ENCODE results near the gene CRB1. TPM values are rescaled to one million over a fixed set of nuclear protein-coding genes. Genes with fewer than 3 reads are reported as not detected.

CRB1 gene
- polyA plus RNA-seq, 1 donor (not counting 4 experiments of a cell fraction or from before 2014, with no cell fraction given): 0.04 TPM

GRCh38 chr1:197314682-197315081 lies 46.6 kb downstream of the CRB1 start:
- Histone ChIP-seq H3K36me3 (ENCODE audit: control insufficient read depth in 2 of 2, extremely low read depth in 1 of 2, insufficient read depth in 2 of 2, low read length in 2 of 2) (no peaks in the 10 kb centered on the region), H3K9ac (ENCODE audit: control insufficient read depth, extremely low read depth, insufficient read depth, low read length) (no peak overlapping the region), H2AFZ (ENCODE audit: control insufficient read depth, low read length) (no peak overlapping the region), H3K4me2 (ENCODE audit: control insufficient read depth, extremely low read depth, insufficient read depth, low read depth, low read length) (no peak overlapping the region), H3K79me2 (ENCODE audit: control insufficient read depth, insufficient read depth, low read length) (no peaks in the 10 kb centered on the region), H3K27me3 (ENCODE audit: control insufficient read depth, extremely low read depth, insufficient read depth, low read length) (no peaks in the 10 kb centered on the region), H3K4me3 (ENCODE audit: control insufficient read depth in 2 of 3, extremely low read depth in 1 of 3, insufficient read depth in 2 of 3, low read depth in 1 of 3, low read length in 3 of 3) (no peak overlapping the region), H4K20me1 (ENCODE audit: control insufficient read depth, extremely low read depth, insufficient read depth, low read length) (no peaks in the 10 kb centered on the region), H3K9me1 (ENCODE audit: control insufficient read depth, extremely low read depth, insufficient read depth, low read length) (no peaks in the 10 kb centered on the region), H3K4me1 (ENCODE audit: control insufficient read depth, extremely low read depth, insufficient read depth, low read length) (no peaks in the 10 kb centered on the region), H3K9me3 (ENCODE audit: control insufficient read depth, low read depth, low read length) (no peaks in the 10 kb centered on the region), H3K27ac (ENCODE audit: control insufficient read depth, insufficient read depth, low read length) (no peak overlapping the region)
- TF ChIP-seq CTCF (optimal IDR thresholded peaks at IDR 0.05 in 1 of 3, IDR thresholded peaks at IDR 0.05 in 1 of 3, conservative IDR thresholded peaks at IDR 0.05 in 1 of 3; ENCODE audit: extremely low read depth in 1 of 3, insufficient read depth in 2 of 3, low read length in 3 of 3) (no peak), EZH2 (IDR thresholded peaks at IDR 0.05; ENCODE audit: low read length) (no peak)
- DNase-seq (ENCODE audit: low read depth, low spot score) (no peak), FAIRE-seq (no peak)
- dilution Hi-C loops (cut with MboI; ENCODE audit: extremely low pct_ligation_motif_present, low sequenced_read_pairs): no loop called here

GRCh38 chr1:197319631-197320030 lies 51.6 kb downstream of the CRB1 start:
- H3K9ac ChIP-seq (ENCODE audit: control insufficient read depth, extremely low read depth, insufficient read depth, low read length): no peak overlapping the region
- dilution Hi-C loops (cut with MboI; ENCODE audit: extremely low pct_ligation_motif_present, low sequenced_read_pairs): no loop called here
- H3K9me3 ChIP-seq (ENCODE audit: control insufficient read depth, low read depth, low read length): no peaks in the 10 kb centered on the region
- FAIRE-seq (no peak), DNase-seq (ENCODE audit: low read depth, low spot score) (no peak)
- H3K9me1 ChIP-seq (ENCODE audit: control insufficient read depth, extremely low read depth, insufficient read depth, low read length): no peaks in the 10 kb centered on the region
- no peaks in the 10 kb centered on the region for H3K36me3 ChIP-seq (ENCODE audit: control insufficient read depth in 2 of 2, extremely low read depth in 1 of 2, insufficient read depth in 2 of 2, low read length in 2 of 2)
- no peak overlapping the region for H3K4me2 ChIP-seq (ENCODE audit: control insufficient read depth, extremely low read depth, insufficient read depth, low read depth, low read length)
- no peak overlapping the region for H3K27ac ChIP-seq (ENCODE audit: control insufficient read depth, insufficient read depth, low read length)
- H3K4me1 ChIP-seq (ENCODE audit: control insufficient read depth, extremely low read depth, insufficient read depth, low read length): no peaks in the 10 kb centered on the region
- no peak overlapping the region for H3K4me3 ChIP-seq (ENCODE audit: control insufficient read depth in 2 of 3, extremely low read depth in 1 of 3, insufficient read depth in 2 of 3, low read depth in 1 of 3, low read length in 3 of 3)
- no peaks in the 10 kb centered on the region for H3K27me3 ChIP-seq (ENCODE audit: control insufficient read depth, extremely low read depth, insufficient read depth, low read length)
- no peaks in the 10 kb centered on the region for H3K79me2 ChIP-seq (ENCODE audit: control insufficient read depth, insufficient read depth, low read length)
- H4K20me1 ChIP-seq (ENCODE audit: control insufficient read depth, extremely low read depth, insufficient read depth, low read length): no peaks in the 10 kb centered on the region
- TF ChIP-seq EZH2 (IDR thresholded peaks at IDR 0.05; ENCODE audit: low read length): no peak
- no peak for TF ChIP-seq CTCF (optimal IDR thresholded peaks at IDR 0.05 in 1 of 3, IDR thresholded peaks at IDR 0.05 in 1 of 3, conservative IDR thresholded peaks at IDR 0.05 in 1 of 3; ENCODE audit: extremely low read depth in 1 of 3, insufficient read depth in 2 of 3, low read length in 3 of 3)
- no peak overlapping the region for H2AFZ ChIP-seq (ENCODE audit: control insufficient read depth, low read length)

Measured in keratinocyte (primary cell).